Measurements from ENCODE around the gene RAX. TPM values are rescaled to one million over a fixed set of nuclear protein-coding genes. Genes with fewer than 3 reads are reported as not detected.

Gene RAX
- total RNA-seq (2022; extraction: Qiagen RNA extraction; ENCODE audit: low read depth): not detected in 5 replicates

DNA sequence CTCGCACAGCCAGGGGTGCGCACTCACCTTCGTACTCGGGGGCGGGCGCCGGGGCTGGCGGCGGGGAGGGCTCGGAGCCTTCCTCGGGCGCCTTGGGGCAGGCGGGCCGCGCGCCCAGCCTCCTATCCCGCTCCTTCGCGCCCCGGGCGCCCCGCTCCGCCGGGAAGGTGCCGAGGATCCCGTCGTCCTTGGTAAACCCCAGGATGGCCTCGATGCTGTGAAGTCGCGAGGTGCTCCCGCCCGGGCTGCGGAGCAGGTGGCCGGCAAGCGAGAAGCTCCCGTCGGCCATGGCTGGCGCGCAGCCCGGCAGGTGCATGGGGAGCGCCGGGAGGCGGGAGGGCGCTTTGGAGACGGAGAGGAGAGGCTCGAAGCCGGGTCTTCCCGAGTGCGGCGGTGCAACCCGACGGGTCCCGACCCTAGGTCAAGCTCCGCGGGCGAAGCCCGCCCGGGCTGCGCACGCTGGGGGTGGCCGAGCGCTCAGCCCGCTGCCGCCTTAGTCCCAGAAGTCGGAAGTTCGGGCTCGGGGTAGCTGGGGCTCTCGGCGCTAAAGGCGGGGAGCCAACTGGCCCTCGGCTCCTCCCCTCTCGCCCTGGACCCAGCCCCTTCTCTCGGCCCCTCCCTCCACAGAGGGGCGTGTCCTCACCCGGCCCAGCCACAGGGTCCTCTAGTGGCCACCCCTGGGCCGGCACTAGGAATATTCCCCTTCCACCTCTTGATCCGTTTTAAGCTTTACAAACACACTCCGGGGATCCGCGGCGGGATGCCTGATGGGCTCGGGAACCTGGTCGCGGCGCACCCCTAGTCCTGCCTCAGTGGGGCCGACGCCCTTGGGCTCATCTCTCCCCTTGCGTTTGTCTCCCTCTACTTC, at the start of gene RAX:
Gene RAX (minus strand): TSS at position 564 of the 868 bp plus-strand sequence. CDS start 248 bp downstream, at position 316.

DNA sequence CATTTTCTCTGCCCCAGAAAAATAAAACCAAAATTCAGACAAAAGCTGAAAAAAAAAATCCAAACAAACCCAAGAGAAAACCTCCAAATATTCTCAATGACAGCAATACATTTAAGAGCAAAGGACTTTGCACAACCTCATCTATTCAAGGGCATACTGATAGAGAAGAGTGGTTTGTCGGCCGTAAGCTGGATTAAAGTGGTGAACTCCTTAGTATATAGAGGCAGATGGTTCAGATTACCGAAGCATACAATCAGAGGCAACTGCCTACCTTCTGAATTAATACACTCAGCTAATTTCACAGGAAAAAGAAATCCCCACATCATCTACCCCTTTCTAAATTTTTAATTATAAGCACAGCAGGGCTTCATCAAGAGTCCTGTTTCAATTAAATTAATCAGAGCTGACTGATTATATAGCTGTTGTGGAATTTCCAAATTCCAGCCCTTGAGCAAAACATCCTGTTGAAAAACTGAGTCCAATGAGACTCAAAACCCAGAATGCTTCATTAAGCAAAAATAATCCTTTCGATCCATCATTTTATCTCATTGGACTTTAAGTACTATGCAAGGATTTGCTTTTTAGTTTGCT, 45.3 kb upstream of the RAX start, which contains the start of gene CPLX4:
Gene CPLX4 (minus strand): TSS at position 190 of the 591 bp plus-strand sequence. CDS start 187 bp downstream, at position 3.

DNA sequence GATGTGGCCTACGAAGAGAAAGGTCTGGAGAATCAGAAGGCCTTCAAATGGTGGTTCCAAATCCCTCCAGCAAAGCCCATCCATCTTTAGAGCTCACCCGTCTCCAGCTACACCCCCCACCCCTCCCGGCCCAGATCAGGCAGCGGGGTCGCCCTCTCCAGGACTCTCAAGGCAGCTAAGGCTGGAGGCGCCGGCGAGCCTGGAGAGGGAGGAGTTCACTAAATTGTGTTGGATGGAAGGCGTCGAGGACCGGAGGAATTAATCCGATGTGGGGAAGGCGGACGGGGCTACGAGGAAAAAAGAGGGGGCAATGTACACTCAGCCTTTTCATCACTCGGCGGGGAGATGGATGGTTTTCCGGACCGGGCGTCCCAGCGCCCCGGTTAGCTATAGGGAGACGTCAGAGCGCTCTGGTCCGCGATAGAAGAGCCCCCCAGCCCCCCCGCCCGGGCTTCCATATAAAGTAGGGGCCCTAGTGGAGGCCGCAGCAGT, 53.5 kb downstream of the RAX start, which contains the start of gene GRP:
Gene GRP (plus strand): TSS at position 487 of the 492 bp plus-strand sequence. CDS start 108 bp downstream, outside the sequence.

Other genes starting within 250 kb of the RAX start
- gene SEC11C, start 133.6 kb downstream of the RAX start, total RNA-seq (2022; extraction: Qiagen RNA extraction; ENCODE audit: low read depth): 51.4 to 68.1 TPM (median 63.9 TPM) in 5 replicates
- gene GRP, start 53.3 kb downstream of the RAX start, total RNA-seq (2022; extraction: Qiagen RNA extraction; ENCODE audit: low read depth): not detected in 5 replicates
- gene CPLX4, start 45.2 kb upstream of the RAX start, total RNA-seq (2022; extraction: Qiagen RNA extraction; ENCODE audit: low read depth): not detected in 5 replicates
- gene LMAN1, start 85.8 kb upstream of the RAX start, total RNA-seq (2022; extraction: Qiagen RNA extraction; ENCODE audit: low read depth): 28.7 to 49.7 TPM (median 31.9 TPM) in 5 replicates